HUES48 (cell line): Measurements from ENCODE around the gene TMEM178B.
A peak's percentile ranks its signal among the peaks of the same experiment; 100 is the strongest.

ENCODE experiments used
- H3K27ac ChIP-seq: one replicate; pipeline ENCODE4 v1.7.0; 2013; ENCODE audit warnings: low read depth, low read length, inconsistent platforms
- H3K27me3 ChIP-seq: 2 replicates; pipeline ENCODE4 v1.6.1; 2013; ENCODE audit warnings: mild to moderate bottlenecking, low read length; ENCODE audit not compliant: control insufficient read depth, insufficient read depth
- H3K36me3 ChIP-seq: 2 replicates; pipeline ENCODE4 v1.6.1; 2013; ENCODE audit warnings: low read length; ENCODE audit not compliant: control insufficient read depth, insufficient read depth
- H3K4me1 ChIP-seq: 2 replicates; pipeline ENCODE4 v1.6.1; 2013; ENCODE audit warnings: mild to moderate bottlenecking, low read length; ENCODE audit not compliant: control insufficient read depth, insufficient read depth
- H3K4me3 ChIP-seq: 2 replicates; pipeline ENCODE4 v1.5.1; 2013; ENCODE audit warnings: mild to moderate bottlenecking, low read depth, low read length
- H3K9ac ChIP-seq: 2 replicates; pipeline ENCODE4 v1.6.1; 2013; ENCODE audit warnings: mild to moderate bottlenecking, low read depth, low read length, moderate library complexity
- H3K9me3 ChIP-seq: 2 replicates; pipeline ENCODE4 v1.6.1; 2013; ENCODE audit warnings: low read length; ENCODE audit not compliant: control insufficient read depth, insufficient read depth

Gene TMEM178B

DNA sequence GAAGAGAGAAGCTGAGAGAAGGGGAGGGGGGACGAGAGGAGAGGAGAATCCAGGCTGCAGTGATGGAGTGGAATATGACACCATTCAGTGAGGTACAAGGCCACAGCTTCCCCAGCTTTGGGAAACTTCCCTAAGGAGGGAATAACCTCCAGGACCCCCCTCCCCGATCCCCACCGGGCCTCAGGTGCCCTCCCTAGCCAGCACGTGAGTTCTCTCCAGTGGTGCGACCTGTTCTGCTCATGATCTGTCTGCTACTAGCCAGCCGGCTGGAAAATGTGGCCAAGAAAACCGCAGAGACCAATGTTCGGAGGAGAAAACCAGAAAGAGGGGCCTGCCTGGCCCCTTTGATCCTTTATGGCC is 437.4 kb downstream of the TMEM178B start:
- peak overlapping the region; percentile 43 for H3K4me3 ChIP-seq
- H3K9ac ChIP-seq = peak overlapping the region; percentile 2

DNA sequence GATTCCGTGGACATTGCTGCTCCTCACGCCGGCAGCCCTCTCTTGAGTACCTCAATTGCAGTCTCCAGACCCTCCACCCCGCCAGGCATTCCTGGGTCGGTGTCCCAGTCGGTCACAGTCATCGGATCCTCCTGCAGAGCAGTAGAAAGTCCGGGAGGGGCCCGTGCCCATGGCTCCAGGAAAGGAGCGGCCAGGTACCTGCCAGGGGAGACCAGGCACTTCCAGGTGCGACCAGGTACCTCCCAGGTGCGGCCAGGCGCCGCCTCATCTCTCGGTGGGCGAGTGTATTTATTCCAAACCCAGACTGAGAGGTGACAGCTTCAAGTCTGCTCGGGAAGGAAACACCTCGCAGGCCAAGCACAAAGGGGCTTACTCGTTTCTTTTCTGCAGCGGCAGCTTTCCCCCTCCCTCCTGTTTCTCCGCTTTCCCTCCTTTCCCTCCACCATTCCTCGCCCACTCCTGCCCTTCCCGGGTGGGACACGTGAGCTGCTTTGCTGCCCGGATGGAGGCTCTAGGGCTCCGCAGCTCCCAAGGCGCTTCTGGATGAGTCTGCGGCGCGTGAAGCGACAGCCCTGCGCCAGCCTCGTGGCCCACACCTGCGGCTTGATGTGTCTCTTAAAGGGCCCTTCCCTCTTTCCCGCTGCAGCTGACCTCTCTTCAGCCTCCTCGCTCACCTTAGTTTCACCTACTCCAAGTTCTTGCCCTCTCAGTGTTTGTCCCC is 438.0 kb downstream of the TMEM178B start:
- Histone ChIP-seq H3K9me3 (no peaks in the 10 kb centered on the region), H3K36me3 (no peaks in the 10 kb centered on the region), H3K4me1 (peaks cover 16% of the 10 kb centered on the region), H3K9ac (peak overlapping the region; percentile 2), H3K4me3 (peak overlapping the region; percentile 43), H3K27ac (no peak overlapping the region), H3K27me3 (peaks cover 17% of the 10 kb centered on the region)

More for the DNA sequence above, 437.4 kb downstream of the TMEM178B start:
- Histone ChIP-seq H3K27ac (no peak overlapping the region), H3K4me1 (peaks cover 16% of the 10 kb centered on the region), H3K27me3 (peaks cover 17% of the 10 kb centered on the region), H3K9me3 (no peaks in the 10 kb centered on the region), H3K36me3 (no peaks in the 10 kb centered on the region)

DNA sequence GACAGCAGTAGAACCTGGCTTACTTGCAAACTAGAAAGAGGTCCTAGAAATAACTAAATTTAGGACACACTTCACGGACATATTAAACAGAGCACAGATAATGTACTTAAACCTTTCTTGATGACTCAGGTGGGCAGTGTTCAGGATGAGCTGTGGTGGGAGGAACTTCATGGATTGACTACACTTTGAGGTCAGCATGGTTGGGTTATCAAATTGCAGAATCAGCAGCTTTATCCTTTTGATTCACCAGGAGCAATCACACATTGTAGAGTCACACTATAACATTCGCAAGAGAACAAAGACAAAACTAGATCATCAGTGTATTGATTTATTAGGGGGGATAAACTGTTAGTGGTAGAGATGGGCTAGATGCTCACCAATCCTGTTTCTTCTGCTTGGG is 438.7 kb downstream of the TMEM178B start:
- Histone ChIP-seq H3K4me1 (peaks cover 16% of the 10 kb centered on the region), H3K9ac (no peak overlapping the region), H3K9me3 (no peaks in the 10 kb centered on the region), H3K36me3 (no peaks in the 10 kb centered on the region), H3K27ac (no peak overlapping the region), H3K27me3 (peaks cover 17% of the 10 kb centered on the region), H3K4me3 (no peak overlapping the region)

DNA sequence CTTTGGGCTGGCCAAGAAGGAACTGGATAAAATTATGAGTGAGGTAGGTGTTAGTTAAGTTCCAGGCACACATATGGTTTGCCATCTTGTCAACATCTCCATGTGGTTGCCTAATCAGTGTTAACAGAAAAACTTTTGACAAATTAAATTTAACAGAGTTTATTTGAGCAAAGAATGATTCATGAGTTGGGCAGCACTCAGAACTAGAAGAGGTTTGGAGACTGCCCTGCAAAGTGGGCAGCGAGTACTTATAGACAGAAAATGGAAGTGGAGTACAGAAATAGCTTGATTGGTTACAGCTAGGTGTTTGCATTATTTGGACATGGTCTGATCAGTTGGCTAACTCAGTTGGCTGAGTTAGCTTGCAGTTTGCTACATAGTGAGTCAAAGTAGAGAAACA is 439.9 kb downstream of the TMEM178B start:
- H3K36me3 ChIP-seq = no peaks in the 10 kb centered on the region
- peaks cover 16% of the 10 kb centered on the region for H3K4me1 ChIP-seq
- H3K9me3 ChIP-seq = no peaks in the 10 kb centered on the region
- no peak overlapping the region for H3K9ac ChIP-seq
- H3K27ac ChIP-seq = no peak overlapping the region
- peaks cover 17% of the 10 kb centered on the region for H3K27me3 ChIP-seq
- no peak overlapping the region for H3K4me3 ChIP-seq

DNA sequence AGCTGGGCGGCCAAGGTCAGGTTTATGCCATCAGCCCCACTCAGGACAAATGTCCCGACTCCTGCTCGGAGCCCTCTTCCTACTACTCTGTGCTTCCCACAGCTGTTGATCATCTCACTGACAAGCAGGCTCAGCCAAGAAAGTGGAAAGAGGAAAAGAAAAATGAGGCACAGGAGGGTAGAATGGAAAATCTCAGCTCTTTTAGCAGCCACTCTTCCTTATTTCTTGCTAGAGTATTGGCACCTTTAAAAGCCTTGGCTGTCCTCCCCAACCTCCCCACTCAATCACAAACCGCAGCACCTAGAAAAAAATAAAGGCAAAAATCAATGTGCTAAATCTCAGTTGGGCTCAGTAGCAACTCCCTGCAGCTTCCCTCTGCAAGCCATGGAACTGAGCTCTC is 442.1 kb downstream of the TMEM178B start:
- H3K36me3 ChIP-seq = no peaks in the 10 kb centered on the region
- H3K9ac ChIP-seq = no peak overlapping the region
- H3K4me3 ChIP-seq = no peak overlapping the region
- H3K4me1 ChIP-seq = peaks cover 12% of the 10 kb centered on the region
- peaks cover 17% of the 10 kb centered on the region for H3K27me3 ChIP-seq
- H3K9me3 ChIP-seq = no peaks in the 10 kb centered on the region
- no peak overlapping the region for H3K27ac ChIP-seq

DNA sequence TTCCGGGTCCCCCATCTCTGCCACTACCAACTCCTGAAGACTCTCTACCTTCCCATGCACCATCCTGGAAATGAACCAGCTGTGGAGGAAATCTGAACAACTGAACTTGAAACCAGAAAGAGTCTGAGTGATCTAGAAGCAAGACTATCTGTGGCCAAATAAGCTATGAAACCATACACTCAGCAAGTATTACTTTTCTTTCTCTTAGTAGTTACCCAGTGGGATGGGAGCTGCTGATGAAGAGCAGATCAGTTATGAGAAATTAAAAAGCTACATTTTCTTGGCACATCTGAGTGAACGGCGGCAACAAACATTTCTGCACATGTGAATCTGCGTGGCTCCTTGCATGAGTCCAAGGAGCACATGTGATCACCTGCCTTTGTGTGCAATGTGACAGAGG is 445.8 kb downstream of the TMEM178B start:
- Histone ChIP-seq H3K27ac (no peak overlapping the region), H3K9ac (no peak overlapping the region), H3K9me3 (no peaks in the 10 kb centered on the region), H3K27me3 (no peaks in the 10 kb centered on the region), H3K4me1 (no peaks in the 10 kb centered on the region), H3K4me3 (no peak overlapping the region), H3K36me3 (no peaks in the 10 kb centered on the region)

DNA sequence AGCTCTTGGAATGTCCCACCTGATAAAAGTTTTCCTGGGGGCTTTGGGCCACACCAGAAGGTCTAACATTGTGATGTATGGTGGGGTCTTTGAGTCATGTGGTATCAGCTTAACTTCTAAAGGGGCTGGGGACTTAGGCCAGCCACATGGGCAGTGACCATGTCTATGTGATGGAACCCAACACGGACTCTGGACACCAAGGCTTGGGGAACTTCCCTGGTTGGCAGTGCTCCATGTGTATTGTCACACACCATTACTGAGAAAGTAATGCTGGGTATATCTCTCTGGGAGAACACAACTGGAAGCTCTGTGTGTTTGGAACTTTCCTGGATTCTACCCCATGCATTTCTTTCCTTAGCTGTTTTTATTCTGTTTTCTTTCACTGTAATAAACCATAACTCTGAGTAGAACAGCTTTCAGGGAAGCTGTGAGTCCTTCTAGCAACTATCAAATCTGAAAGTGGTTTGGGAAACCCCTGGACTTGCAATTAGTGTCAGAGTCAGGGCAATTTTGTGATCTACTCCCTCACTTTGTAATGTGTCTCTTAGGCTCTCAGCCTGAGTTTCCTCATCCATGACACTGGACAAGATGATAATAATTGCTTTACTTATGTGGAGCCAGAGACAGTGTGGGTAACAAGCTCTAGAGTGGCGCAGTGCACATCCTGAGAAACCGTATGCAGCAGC is 448.9 kb downstream of the TMEM178B start:
- no peaks in the 10 kb centered on the region for H3K9me3 ChIP-seq
- H3K36me3 ChIP-seq = no peaks in the 10 kb centered on the region

DNA sequence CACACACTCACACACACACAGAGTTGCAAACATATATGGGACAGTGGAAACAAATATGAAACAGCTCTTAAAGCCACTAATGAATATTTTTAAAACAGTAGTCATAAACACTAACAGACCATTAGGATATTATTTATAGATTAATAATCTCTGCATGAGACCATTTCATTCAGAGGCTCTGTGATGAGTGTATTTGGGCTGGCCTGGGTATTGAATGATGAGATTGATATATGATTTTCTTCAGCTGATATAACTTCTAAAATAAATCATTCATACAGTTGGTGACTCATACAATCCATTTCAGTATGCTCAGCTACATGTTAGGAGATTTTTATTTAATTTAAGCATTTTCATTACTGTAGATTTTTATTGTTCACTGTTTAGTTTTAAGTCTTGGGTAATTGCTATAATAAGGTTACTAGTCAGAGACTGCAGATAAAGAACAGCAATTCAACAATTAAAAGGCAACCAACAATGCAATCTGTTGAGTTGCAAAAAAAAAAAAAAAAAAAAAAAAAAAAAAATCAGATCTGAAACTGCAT is 452.2 kb downstream of the TMEM178B start:
- H3K4me3 ChIP-seq = no peak overlapping the region
- no peak overlapping the region for H3K27ac ChIP-seq
- H3K4me1 ChIP-seq = peaks cover 5% of the 10 kb centered on the region; the same call in 1 of the 2 replicates
- H3K27me3 ChIP-seq = no peaks in the 10 kb centered on the region
- no peaks in the 10 kb centered on the region for H3K36me3 ChIP-seq
- H3K9me3 ChIP-seq = no peaks in the 10 kb centered on the region
- H3K9ac ChIP-seq = no peak overlapping the region

More for the DNA sequence above, 448.9 kb downstream of the TMEM178B start:
- Histone ChIP-seq H3K9ac (no peak overlapping the region), H3K27ac (no peak overlapping the region), H3K27me3 (no peaks in the 10 kb centered on the region), H3K4me1 (peaks cover 5% of the 10 kb centered on the region; the same call in 1 of the 2 replicates), H3K4me3 (no peak overlapping the region)

DNA sequence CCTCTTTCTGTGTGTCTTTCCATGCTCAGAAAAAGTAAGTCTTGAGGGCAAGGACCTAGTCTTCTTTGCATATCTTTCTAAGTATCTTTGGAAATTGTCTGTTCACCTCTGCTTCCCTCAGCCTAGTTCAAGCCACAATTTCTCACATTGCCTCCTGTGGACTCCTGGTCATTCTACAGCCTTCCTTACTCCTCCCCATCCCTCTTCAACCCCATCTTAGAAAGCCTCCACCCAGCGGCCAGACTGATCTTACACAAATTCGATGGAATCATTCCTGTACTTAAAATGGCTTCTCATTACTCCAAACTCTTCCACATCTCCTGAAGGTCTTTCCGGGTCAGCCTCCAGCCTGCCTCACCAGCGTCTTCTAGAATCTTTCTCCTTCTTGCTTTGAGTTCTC is 453.2 kb downstream of the TMEM178B start:
- no peak overlapping the region for H3K4me3 ChIP-seq
- no peak overlapping the region for H3K27ac ChIP-seq
- H3K9me3 ChIP-seq = no peaks in the 10 kb centered on the region
- H3K27me3 ChIP-seq = no peaks in the 10 kb centered on the region
- no peak overlapping the region for H3K9ac ChIP-seq
- no peaks in the 10 kb centered on the region for H3K36me3 ChIP-seq
- H3K4me1 ChIP-seq = peaks cover 5% of the 10 kb centered on the region; the same call in 1 of the 2 replicates

DNA sequence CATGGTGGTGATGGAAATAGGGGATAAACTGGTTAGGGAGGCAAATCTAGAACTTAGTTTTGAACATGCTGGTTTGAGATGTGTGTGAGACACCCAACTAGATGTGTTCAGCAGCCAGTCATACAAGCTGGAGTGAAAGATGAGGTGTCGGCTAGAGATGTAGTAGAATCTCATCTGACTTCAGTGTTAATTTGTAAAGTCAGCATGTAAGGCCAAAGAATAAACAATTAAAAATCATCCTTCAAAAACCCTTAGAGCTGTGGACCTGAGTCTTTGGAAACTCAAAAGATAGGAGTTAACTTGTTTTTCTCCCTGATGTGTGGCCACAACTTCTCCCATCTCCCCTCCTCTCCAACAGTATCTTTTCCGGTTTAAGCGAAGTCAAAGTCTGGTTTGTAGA is 454.5 kb downstream of the TMEM178B start:
- peaks cover 7% of the 10 kb centered on the region for H3K4me1 ChIP-seq
- H3K27ac ChIP-seq = no peak overlapping the region

More for the DNA sequence above, 454.5 kb downstream of the TMEM178B start:
- H3K27me3 ChIP-seq = no peaks in the 10 kb centered on the region
- no peak overlapping the region for H3K4me3 ChIP-seq
- H3K36me3 ChIP-seq = no peaks in the 10 kb centered on the region
- H3K9ac ChIP-seq = no peak overlapping the region
- no peaks in the 10 kb centered on the region for H3K9me3 ChIP-seq
